MM.1S (cell line): ENCODE measurements around the gene ADAMTSL1.

Source experiments
- EZH2phosphoT487 ChIP-seq: fragments of 300-600 bp; sonication (generic); IDR thresholded peaks from 2 replicates; pipeline ENCODE4 v1.6.1; 2018; ENCODE audit warnings: antibody characterized with exemption, low read length
- TF ChIP-seq, protein P1 (sequence below): fragments of 300-600 bp; sonication (generic); IDR thresholded peaks from 2 replicates; pipeline ENCODE4 v1.5.1; 2016; ENCODE audit warnings: antibody characterized with exemption, low read length, mixed read lengths

DNA sequence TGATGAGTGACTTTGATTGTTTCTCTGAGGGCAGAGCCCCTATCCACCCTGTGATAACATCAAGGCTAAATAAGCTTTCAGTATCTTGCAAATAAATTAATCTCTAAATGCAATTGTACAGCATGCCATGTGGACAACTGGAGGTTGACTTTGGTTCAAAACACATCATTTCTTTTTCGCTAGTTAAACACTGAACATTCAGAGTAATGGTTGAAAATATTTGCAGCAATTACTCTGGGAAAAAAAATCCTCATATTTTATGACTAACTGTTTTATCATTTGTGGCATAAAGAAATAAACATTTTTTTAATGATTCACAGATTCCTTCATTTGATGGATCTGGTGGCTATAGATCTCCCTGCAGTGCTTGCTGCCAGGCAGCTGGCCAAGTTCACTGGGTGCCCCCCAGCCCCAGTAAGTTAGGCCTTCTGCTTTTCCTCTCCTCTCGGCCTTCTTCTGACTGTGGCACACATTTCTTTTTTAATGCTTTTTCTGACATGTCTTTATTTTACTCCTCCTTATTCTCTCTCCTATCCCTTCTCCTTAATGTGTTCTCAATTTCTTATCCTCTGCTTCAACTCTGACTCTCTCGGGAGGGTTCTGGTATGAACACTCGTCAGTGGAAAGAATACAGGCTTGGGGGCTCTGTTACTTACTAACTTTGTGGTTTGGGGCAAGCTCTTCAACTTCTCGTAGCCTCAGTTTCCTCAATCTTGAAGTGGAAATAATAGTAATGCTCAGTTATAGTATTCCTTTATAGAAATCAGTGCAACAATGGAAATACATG is 69.6 kb downstream of the ADAMTSL1 start:
- no peak for TF ChIP-seq EZH2phosphoT487
- TF ChIP-seq, protein P1, sequence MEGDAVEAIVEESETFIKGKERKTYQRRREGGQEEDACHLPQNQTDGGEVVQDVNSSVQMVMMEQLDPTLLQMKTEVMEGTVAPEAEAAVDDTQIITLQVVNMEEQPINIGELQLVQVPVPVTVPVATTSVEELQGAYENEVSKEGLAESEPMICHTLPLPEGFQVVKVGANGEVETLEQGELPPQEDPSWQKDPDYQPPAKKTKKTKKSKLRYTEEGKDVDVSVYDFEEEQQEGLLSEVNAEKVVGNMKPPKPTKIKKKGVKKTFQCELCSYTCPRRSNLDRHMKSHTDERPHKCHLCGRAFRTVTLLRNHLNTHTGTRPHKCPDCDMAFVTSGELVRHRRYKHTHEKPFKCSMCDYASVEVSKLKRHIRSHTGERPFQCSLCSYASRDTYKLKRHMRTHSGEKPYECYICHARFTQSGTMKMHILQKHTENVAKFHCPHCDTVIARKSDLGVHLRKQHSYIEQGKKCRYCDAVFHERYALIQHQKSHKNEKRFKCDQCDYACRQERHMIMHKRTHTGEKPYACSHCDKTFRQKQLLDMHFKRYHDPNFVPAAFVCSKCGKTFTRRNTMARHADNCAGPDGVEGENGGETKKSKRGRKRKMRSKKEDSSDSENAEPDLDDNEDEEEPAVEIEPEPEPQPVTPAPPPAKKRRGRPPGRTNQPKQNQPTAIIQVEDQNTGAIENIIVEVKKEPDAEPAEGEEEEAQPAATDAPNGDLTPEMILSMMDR: no peak
